ENCODE results near the gene GNG7. TPM values are rescaled to one million over a fixed set of nuclear protein-coding genes. Genes with fewer than 3 reads are reported as not detected.

GNG7 gene
- total RNA-seq, 1 donor from 2014 or later, result 0.09 TPM

GRCh38 chr19:2492870-2493269 lies 209.6 kb downstream of the GNG7 start:
- no peaks in the 10 kb centered on the region for H3K36me3 Mint-ChIP-seq (ENCODE audit: low read depth)
- H3K9me3 Mint-ChIP-seq, result no peaks in the 10 kb centered on the region
- H3K4me3 Mint-ChIP-seq, result no peak overlapping the region
- intact Hi-C loops (cut with micrococcal nuclease), result no loop called here
- no peak overlapping the region for H3K27ac Mint-ChIP-seq
- DNase-seq, result no peak
- H3K4me1 Mint-ChIP-seq, result peaks cover 36% of the 10 kb centered on the region
- H3K27me3 Mint-ChIP-seq, result peaks cover 52% of the 10 kb centered on the region

GRCh38 chr19:2491130-2491801 lies 211.2 kb downstream of the GNG7 start:
- Mint-ChIP-seq H3K27me3 (peaks cover 60% of the 10 kb centered on the region), H3K27ac (no peak overlapping the region), H3K4me3 (no peak overlapping the region), H3K9me3 (no peaks in the 10 kb centered on the region), H3K4me1 (peaks cover 34% of the 10 kb centered on the region), H3K36me3 (ENCODE audit: low read depth) (no peaks in the 10 kb centered on the region)
- intact Hi-C loops (cut with micrococcal nuclease), result no loop called here
- no peak for DNase-seq

GRCh38 chr19:2490659-2491058 lies 211.8 kb downstream of the GNG7 start:
- Mint-ChIP-seq H3K27me3 (peaks cover 62% of the 10 kb centered on the region), H3K9me3 (no peaks in the 10 kb centered on the region), H3K36me3 (ENCODE audit: low read depth) (no peaks in the 10 kb centered on the region), H3K4me3 (no peak overlapping the region), H3K27ac (no peak overlapping the region), H3K4me1 (peaks cover 28% of the 10 kb centered on the region)
- intact Hi-C loops (cut with micrococcal nuclease), result no loop called here
- no peak for DNase-seq

- H3K9me3 Mint-ChIP-seq, result no peaks in the 10 kb centered on the region
- no peak overlapping the region for H3K27ac Mint-ChIP-seq
- H3K4me3 Mint-ChIP-seq, result peak overlapping the region; percentile 45
- no peak for DNase-seq
- H3K36me3 Mint-ChIP-seq (ENCODE audit: low read depth), result no peaks in the 10 kb centered on the region
- peaks cover 23% of the 10 kb centered on the region for H3K4me1 Mint-ChIP-seq
- intact Hi-C loops (cut with micrococcal nuclease), result no loop called here
- peaks cover 67% of the 10 kb centered on the region for H3K27me3 Mint-ChIP-seq
Observed at GRCh38 chr19:2488942-2489731, 213.4 kb downstream of the GNG7 start.

GRCh38 chr19:2488405-2488941 lies 214.0 kb downstream of the GNG7 start:
- H3K36me3 Mint-ChIP-seq (ENCODE audit: low read depth), result peaks cover 4% of the 10 kb centered on the region
- no peak overlapping the region for H3K4me3 Mint-ChIP-seq
- no peak overlapping the region for H3K27ac Mint-ChIP-seq
- H3K9me3 Mint-ChIP-seq, result peaks cover 5% of the 10 kb centered on the region
- intact Hi-C loops (cut with micrococcal nuclease), result no loop called here
- peaks cover 65% of the 10 kb centered on the region for H3K27me3 Mint-ChIP-seq
- no peak for DNase-seq
- peaks cover 16% of the 10 kb centered on the region for H3K4me1 Mint-ChIP-seq

- Mint-ChIP-seq H3K9me3 (peaks cover 5% of the 10 kb centered on the region), H3K36me3 (ENCODE audit: low read depth) (peaks cover 4% of the 10 kb centered on the region), H3K27ac (no peak overlapping the region), H3K4me3 (no peak overlapping the region), H3K27me3 (peaks cover 62% of the 10 kb centered on the region), H3K4me1 (peaks cover 16% of the 10 kb centered on the region)
- DNase-seq, result peak; percentile 57
- intact Hi-C loops (cut with micrococcal nuclease), result no loop called here
Observed at GRCh38 chr19:2487842-2488241, 214.7 kb downstream of the GNG7 start.

GRCh38 chr19:2487090-2487489 lies 215.4 kb downstream of the GNG7 start:
- H3K27ac Mint-ChIP-seq, result no peak overlapping the region
- peaks cover 54% of the 10 kb centered on the region for H3K27me3 Mint-ChIP-seq
- no peak for DNase-seq
- intact Hi-C loops (cut with micrococcal nuclease), result no loop called here
- peaks cover 12% of the 10 kb centered on the region for H3K4me1 Mint-ChIP-seq
- peaks cover 5% of the 10 kb centered on the region for H3K9me3 Mint-ChIP-seq
- H3K4me3 Mint-ChIP-seq, result no peak overlapping the region
- H3K36me3 Mint-ChIP-seq (ENCODE audit: low read depth), result peaks cover 4% of the 10 kb centered on the region

- Mint-ChIP-seq H3K27me3 (peaks cover 43% of the 10 kb centered on the region), H3K4me3 (no peak overlapping the region), H3K4me1 (peaks cover 9% of the 10 kb centered on the region), H3K36me3 (ENCODE audit: low read depth) (peaks cover 4% of the 10 kb centered on the region), H3K9me3 (peaks cover 5% of the 10 kb centered on the region), H3K27ac (no peak overlapping the region)
- DNase-seq, result no peak
- intact Hi-C loops (cut with micrococcal nuclease), result no loop called here
Observed at GRCh38 chr19:2485428-2485827, 217.1 kb downstream of the GNG7 start.

GRCh38 chr19:2484178-2484937 lies 218.1 kb downstream of the GNG7 start:
- H3K9me3 Mint-ChIP-seq, result peaks cover 5% of the 10 kb centered on the region
- intact Hi-C loops (cut with micrococcal nuclease), result no loop called here
- H3K4me3 Mint-ChIP-seq, result no peak overlapping the region
- no peak overlapping the region for H3K27ac Mint-ChIP-seq
- peaks cover 13% of the 10 kb centered on the region for H3K4me1 Mint-ChIP-seq
- no peak for DNase-seq
- peaks cover 35% of the 10 kb centered on the region for H3K27me3 Mint-ChIP-seq
- peaks cover 4% of the 10 kb centered on the region for H3K36me3 Mint-ChIP-seq (ENCODE audit: low read depth)

GRCh38 chr19:2483484-2484151 lies 218.9 kb downstream of the GNG7 start:
- peaks cover 32% of the 10 kb centered on the region for H3K27me3 Mint-ChIP-seq
- H3K27ac Mint-ChIP-seq, result no peak overlapping the region
- H3K36me3 Mint-ChIP-seq (ENCODE audit: low read depth), result peaks cover 6% of the 10 kb centered on the region
- H3K4me1 Mint-ChIP-seq, result peaks cover 14% of the 10 kb centered on the region
- DNase-seq, result no peak
- no peak overlapping the region for H3K4me3 Mint-ChIP-seq
- intact Hi-C loops (cut with micrococcal nuclease), result no loop called here
- peaks cover 5% of the 10 kb centered on the region for H3K9me3 Mint-ChIP-seq

GRCh38 chr19:2483084-2483483 lies 219.4 kb downstream of the GNG7 start:
- Mint-ChIP-seq H3K27ac (no peak overlapping the region), H3K27me3 (peaks cover 28% of the 10 kb centered on the region), H3K9me3 (peaks cover 5% of the 10 kb centered on the region), H3K4me1 (peaks cover 16% of the 10 kb centered on the region), H3K36me3 (ENCODE audit: low read depth) (peaks cover 11% of the 10 kb centered on the region), H3K4me3 (no peak overlapping the region)
- DNase-seq, result no peak
- intact Hi-C loops (cut with micrococcal nuclease), result no loop called here

GRCh38 chr19:2482354-2483038 lies 220.0 kb downstream of the GNG7 start:
- Mint-ChIP-seq H3K27ac (no peak overlapping the region), H3K27me3 (peaks cover 22% of the 10 kb centered on the region), H3K4me1 (peaks cover 18% of the 10 kb centered on the region), H3K4me3 (no peak overlapping the region), H3K9me3 (peaks cover 5% of the 10 kb centered on the region), H3K36me3 (ENCODE audit: low read depth) (peaks cover 17% of the 10 kb centered on the region)
- peak; percentile 56 for DNase-seq
- intact Hi-C loops (cut with micrococcal nuclease), result no loop called here

GRCh38 chr19:2481466-2481865 lies 221.0 kb downstream of the GNG7 start:
- Mint-ChIP-seq H3K9me3 (peaks cover 5% of the 10 kb centered on the region), H3K4me1 (peaks cover 18% of the 10 kb centered on the region), H3K27me3 (peaks cover 18% of the 10 kb centered on the region), H3K4me3 (no peak overlapping the region), H3K36me3 (ENCODE audit: low read depth) (peaks cover 27% of the 10 kb centered on the region), H3K27ac (no peak overlapping the region)
- intact Hi-C loops (cut with micrococcal nuclease), result no loop called here
- DNase-seq, result no peak

All from activated CD4-positive, alpha-beta T cell treated with anti-CD3 and anti-CD28 coated beads, Interleukin-2, amount 10 ng/mL, durations not matched to agents 24 days and 14 days (primary cell).